ENCODE results near the gene HPCAL1. TPM values are rescaled to one million over a fixed set of nuclear protein-coding genes. Genes with fewer than 3 reads are reported as not detected.
"Not testable (repeated sequence)": the region's sequence is repeated elsewhere in the genome, so short reads cannot be mapped to it uniquely, and the experiment has no call there.

HPCAL1 gene
- total RNA-seq, 1 donor: 34.4 TPM

DNA sequence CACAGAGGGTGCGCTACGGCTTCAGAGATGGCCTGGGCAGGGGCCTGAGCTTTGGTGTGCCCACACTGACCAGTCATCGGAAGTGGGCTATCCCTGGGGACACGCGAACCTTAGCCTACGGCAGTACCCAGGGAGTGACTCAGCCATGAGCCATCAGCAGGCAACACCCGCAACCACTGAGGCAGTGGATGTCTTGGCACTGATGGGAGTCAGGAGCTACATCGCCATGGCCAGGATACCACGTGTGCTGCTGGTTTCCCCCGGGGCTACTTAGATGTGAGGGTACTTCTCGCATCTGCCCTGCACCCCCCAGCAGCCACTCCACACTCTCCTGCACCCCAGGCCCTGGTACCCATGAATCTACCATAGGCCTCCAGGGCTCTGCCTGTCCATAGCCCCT lies 12.8 kb upstream of the HPCAL1 start:
- no peak for TF ChIP-seq CTCF (IDR thresholded peaks at IDR 0.05; ENCODE audit: insufficient read depth, low read length)
- no peak overlapping the region for H3K4me3 ChIP-seq (ENCODE audit: low read depth, low read length)
- peak; percentile 42 for DNase-seq (ENCODE audit: low read depth)

DNA sequence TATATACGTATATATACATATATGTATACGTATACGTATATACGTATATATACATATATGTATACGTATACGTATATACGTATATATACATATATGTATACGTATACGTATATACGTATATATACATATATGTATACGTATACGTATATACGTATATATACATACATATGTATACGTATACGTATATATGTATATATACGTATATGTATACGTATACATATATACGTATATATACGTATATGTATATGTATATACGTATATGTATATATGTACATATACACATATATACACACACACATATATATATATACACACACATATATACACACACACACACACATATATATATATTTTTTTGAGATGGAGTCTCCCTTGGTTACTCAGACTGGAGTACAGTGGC lies 11.3 kb upstream of the HPCAL1 start:
- DNase-seq (ENCODE audit: low read depth); H3K4me3 ChIP-seq (ENCODE audit: low read depth, low read length): not testable (repeated sequence)

DNA sequence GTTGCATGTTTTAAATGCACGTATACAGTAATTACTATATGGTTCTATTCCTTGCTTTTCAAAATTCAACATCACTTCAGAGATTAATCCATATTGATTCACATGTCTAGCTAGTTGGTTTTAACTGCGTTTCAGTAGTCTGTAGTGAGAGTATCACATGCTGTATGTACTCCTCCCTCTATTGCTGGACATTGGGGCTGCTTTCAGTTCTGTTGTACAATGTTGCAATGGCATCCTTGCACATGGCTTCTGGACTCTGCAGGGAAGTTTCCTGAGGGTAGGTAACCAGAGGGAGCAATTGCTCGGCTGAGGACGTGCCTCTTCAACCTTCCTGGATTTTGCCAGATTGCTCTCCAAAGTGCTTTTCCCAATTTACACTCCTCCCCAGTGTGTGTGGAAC lies 10.7 kb upstream of the HPCAL1 start:
- no peak overlapping the region for H3K4me3 ChIP-seq (ENCODE audit: low read depth, low read length)
- DNase-seq (ENCODE audit: low read depth): no peak
- TF ChIP-seq CTCF (IDR thresholded peaks at IDR 0.05; ENCODE audit: insufficient read depth, low read length): no peak

- DNase-seq (ENCODE audit: low read depth): no peak
- TF ChIP-seq CTCF (IDR thresholded peaks at IDR 0.05; ENCODE audit: insufficient read depth, low read length): no peak
- no peak overlapping the region for H3K4me3 ChIP-seq (ENCODE audit: low read depth, low read length)
Measured at GRCh38 chr2:10293603-10294002, 9.1 kb upstream of the HPCAL1 start.

GRCh38 chr2:10294077-10294476 lies 8.6 kb upstream of the HPCAL1 start:
- DNase-seq (ENCODE audit: low read depth): no peak
- no peak for TF ChIP-seq CTCF (IDR thresholded peaks at IDR 0.05; ENCODE audit: insufficient read depth, low read length)
- H3K4me3 ChIP-seq (ENCODE audit: low read depth, low read length): no peak overlapping the region

- H3K4me3 ChIP-seq (ENCODE audit: low read depth, low read length); DNase-seq (ENCODE audit: low read depth): not testable (repeated sequence)
Measured at GRCh38 chr2:10295649-10296048, 7.1 kb upstream of the HPCAL1 start.

DNA sequence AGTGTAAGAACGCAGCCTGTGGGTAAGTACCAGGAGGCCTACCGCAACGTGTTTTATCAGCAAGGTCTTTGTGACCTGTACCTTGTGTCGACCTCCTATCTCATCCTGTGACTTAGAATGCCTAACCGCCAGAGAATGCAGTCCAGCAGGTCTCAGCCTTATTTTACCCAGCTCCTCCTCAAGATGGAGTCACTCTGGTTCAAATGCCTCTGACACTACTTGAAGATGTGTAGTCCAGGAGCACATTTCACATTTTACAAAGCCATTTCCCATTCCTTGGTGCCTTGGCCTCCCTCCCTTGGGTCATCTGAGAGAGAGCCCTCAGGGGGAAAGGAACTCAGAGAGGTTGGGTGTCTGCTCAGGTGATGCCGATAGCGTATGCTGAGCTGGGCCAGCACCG lies 6.6 kb upstream of the HPCAL1 start:
- no peak overlapping the region for H3K4me3 ChIP-seq (ENCODE audit: low read depth, low read length)
- DNase-seq (ENCODE audit: low read depth): no peak
- no peak for TF ChIP-seq CTCF (IDR thresholded peaks at IDR 0.05; ENCODE audit: insufficient read depth, low read length)

- no peak for DNase-seq (ENCODE audit: low read depth)
- no peak overlapping the region for H3K4me3 ChIP-seq (ENCODE audit: low read depth, low read length)
- TF ChIP-seq CTCF (IDR thresholded peaks at IDR 0.05; ENCODE audit: insufficient read depth, low read length): no peak
Measured at GRCh38 chr2:10297191-10297830, 5.4 kb upstream of the HPCAL1 start.

Measured in fibroblast of the aortic adventitia (primary cell).